HG03060 (cell line): ENCODE data around the gene DCLRE1A.
A peak's percentile ranks its signal among the peaks of the same experiment; 100 is the strongest.

Source experiments
- ATAC-seq: cut with Tn5 transposase; IDR thresholded peaks from one replicate; pipeline ENCODE4 v1.9.1; 2021; ENCODE audit warnings: low read depth, moderate number of reproducible peaks; ENCODE audit not compliant: unreplicated experiment

The DCLRE1A gene

GRCh38 chr10:113854013-113854760 is at the start of gene DCLRE1A, which contains the start of gene NHLRC2:
TSS of gene DCLRE1A (minus strand) at chr10:113854082. CDS start at chr10:113853182, 900 bp downstream.
TSS of gene NHLRC2 (plus strand) at chr10:113854661. CDS start at chr10:113854873, 212 bp downstream.
- no peak for ATAC-seq

- ATAC-seq, result no peak
Observed at GRCh38 chr10:113899952-113900598, 46.2 kb upstream of the DCLRE1A start.

- ATAC-seq, result no peak
Observed at GRCh38 chr10:113897693-113898618, 44.1 kb upstream of the DCLRE1A start.

DNA sequence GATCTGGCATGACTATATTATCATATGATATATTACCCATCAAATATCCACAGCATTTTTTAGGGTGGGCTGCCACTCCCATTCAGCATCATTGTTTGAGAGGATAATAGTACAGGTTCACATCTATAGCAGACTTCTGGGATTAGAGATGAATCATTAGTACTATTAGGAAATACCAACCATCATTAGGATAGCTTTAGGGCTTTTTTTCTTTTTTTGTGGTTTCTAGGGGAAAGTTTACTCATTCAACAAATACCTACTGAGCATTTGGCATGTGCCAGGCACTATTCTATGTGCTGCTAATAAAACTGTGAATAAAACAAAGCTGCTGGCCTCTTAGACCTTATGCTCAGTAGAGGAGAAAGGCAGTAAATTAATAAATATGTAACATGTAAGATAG is 41.1 kb upstream of the DCLRE1A start:
- no peak for ATAC-seq

- ATAC-seq, result no peak
Observed at GRCh38 chr10:113894581-113894980, 40.7 kb upstream of the DCLRE1A start.

GRCh38 chr10:113893570-113893969 is 39.7 kb upstream of the DCLRE1A start:
- ATAC-seq, result no peak

DNA sequence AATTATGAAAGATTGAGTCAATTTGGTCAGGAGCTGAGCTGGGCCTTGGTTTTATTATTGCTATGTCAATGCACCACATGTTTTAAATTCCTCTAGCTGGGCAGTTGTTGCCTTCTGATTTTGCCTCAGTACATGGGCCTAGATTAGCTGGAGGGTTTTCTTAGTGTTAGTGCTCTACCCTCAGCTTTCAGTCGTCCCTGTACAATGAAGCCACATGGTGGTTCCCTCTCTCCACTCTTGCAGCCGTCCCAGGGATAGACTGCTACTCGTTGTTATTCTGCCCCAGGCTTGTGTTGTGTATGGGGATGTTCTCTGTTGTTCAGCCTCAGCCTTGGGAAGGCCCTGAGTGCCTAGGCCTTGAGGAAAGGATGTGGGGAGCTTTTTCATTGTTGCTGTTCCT is 37.6 kb upstream of the DCLRE1A start:
- ATAC-seq, result no peak

DNA sequence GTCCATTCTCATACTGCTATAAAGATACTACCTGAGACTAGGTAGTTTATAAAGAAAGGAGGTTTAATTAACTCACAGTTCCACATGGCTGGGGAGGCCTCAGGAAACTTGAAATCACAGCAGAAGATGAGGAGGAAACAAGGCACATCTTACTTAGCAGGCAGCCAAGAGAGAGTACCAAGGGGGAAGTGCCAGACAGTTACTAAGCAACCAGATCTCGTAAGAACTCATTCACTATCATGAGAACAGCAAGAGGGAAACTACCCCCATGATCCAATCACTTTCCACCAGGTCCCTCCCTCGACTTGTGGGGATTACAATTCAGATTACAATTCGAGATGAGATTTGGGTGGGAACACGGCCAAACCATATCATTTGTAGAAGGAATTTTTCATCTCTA is 36.9 kb upstream of the DCLRE1A start:
- ATAC-seq, result no peak

- ATAC-seq, result no peak
Observed at GRCh38 chr10:113889911-113890310, 36.0 kb upstream of the DCLRE1A start.

DNA sequence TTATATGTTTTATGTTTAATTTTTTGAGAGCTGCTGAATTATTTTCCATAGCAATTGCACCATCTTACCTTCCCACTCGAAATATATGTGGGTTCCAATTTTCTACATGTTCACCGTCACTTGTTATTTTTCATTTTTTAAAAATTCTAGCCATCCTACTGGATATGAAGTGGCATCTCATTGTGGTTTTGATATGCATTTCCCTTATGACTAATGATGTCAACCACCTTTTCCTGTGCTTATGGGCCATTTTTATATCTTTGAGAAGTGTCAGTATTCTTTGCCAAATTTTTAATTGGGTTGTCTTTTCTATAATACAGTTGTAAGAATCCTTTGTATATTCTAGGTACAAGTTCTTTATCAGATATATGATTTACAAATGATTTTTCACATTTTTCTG is 28.4 kb upstream of the DCLRE1A start:
- no peak for ATAC-seq

DNA sequence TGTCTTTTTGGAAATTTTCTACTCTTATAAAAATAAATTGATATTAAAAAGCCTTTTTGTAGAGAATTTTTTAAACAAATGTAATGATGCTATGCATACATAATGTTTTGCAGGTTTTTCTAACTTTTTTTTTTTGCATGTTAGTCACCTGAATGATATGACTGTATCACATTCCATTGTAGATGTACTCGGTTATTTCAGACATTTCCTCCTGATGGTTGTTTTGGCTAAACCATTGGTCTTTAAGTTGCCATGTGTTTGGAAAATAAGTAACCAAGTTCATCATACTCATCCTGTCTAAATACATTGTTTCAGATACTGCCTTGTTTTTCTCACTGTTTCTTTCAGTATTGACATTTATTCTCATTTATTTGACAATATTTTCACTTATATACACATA is 26.4 kb upstream of the DCLRE1A start:
- ATAC-seq, result no peak

DNA sequence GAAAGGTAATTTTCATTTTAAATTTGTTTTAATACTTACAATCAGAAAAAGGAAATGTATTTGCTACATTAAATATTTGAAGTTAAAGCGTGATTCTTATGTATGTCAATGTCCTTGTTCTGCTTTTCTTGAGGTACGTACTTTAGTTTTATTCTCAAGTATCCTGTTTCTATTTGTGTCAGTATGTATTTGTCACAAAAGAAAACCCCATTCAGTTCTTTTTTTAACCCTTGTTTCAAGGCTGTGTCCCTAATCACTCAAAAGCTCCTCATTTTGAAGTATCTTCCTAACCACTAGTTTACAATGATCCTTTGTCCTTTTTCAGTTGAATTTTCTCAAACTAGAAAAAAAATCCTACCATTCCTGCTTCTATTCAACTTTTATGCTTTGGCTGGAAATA is 25.8 kb upstream of the DCLRE1A start:
- ATAC-seq, result peak; percentile 83

DNA sequence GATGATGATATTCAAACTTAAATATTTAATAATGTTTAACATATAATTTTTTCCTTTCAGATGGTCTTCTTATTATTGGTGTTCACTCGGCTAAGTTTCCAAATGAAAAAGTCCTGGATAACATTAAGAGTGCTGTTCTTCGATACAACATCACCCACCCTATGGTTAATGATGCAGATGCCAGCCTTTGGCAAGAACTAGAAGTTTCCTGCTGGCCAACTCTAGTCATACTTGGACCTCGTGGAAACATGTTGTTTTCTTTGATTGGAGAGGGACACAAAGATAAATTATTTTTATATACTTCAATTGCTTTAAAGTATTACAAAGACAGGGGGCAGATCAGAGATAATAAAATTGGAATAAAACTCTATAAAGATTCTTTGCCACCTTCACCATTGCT is 22.6 kb upstream of the DCLRE1A start:
- no peak for ATAC-seq

DNA sequence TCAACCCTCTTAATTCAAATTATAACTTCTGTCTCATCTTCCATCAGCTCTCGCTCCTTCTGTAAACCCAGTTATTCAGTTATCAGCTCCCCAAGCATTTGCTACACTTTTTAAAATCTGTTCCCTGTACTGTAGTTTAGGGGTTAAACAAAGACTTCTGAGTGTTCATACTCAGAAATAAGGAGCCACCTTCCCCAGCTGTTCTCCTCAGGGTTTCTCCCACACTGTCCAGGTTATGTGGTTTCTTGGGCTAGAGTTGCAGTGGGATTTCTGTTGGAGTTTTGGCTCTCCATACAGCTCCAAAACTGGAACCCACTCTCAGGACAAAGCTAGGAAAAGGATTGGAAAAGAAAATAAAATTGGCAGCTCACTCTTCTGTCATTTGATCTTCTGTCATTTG is 21.3 kb upstream of the DCLRE1A start:
- ATAC-seq, result no peak

GRCh38 chr10:113872139-113873030 is 18.5 kb upstream of the DCLRE1A start:
- ATAC-seq, result no peak

DNA sequence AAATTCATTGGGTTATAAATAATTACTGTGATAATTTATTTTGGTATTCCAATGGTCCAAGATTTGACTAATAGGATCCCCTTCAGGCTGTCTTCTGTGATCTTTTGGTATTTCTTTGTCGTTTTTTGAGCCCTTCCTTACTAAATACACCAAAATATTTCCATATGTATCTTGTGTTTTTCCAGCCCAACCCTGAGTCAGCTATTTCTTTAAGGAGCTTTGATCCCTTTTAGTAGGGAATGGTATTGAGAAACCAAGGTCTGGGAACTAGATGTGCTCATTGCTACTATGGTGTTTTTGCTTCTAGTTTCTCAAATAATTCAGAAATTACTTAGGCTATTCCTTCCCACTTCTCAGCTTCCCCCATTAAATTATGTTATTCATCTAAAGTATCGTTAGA is 15.9 kb upstream of the DCLRE1A start:
- ATAC-seq, result no peak

- ATAC-seq, result no peak
Observed at GRCh38 chr10:113867904-113868303, 14.0 kb upstream of the DCLRE1A start.

- ATAC-seq, result no peak
Observed at GRCh38 chr10:113866551-113867394, 12.9 kb upstream of the DCLRE1A start.

DNA sequence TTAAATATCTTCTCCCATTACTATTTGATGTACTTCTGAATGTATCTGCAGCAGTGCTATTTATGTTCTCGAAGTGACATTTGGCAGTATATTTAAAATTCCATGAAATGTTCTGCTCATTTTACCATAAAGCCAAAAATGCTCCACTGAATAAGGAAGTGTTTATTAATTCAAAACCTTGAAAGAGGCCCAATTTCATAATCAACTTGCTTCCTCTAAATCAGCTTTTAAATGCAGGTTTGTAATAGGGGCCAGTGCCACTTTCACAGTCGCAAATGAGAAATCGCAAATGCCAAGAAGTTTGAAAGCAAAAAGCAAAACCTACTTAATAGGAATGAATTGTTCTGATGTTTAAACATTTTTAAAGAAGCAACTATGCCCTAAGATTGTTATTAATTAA is 12.0 kb upstream of the DCLRE1A start:
- ATAC-seq, result no peak
